Naive thymus-derived CD8-positive, alpha-beta T cell (primary cell): ENCODE measurements around the gene CEP295NL. TPM values are rescaled to one million over a fixed set of nuclear protein-coding genes. Genes with fewer than 3 reads are reported as not detected.

ENCODE experiments used
- ATAC-seq, 2 donors: fragments of 150-1000 bp; cut with Tn5 transposase in 1 of 2; sonication (Bioruptor Pico), chemical (Tn5 transposase) in 1 of 2; 1 replicate in 1 of 2; 2 replicates in 1 of 2; pipeline ENCODE4 v1.10.0; 2021; ENCODE audit warnings: mild to moderate bottlenecking in 2 of 2, moderate library complexity in 2 of 2
- POLR2A ChIA-PET: fragments of 350-600 bp; sonication (Branson Sonifier 250); formaldehyde crosslinking; loops from one replicate; lab custom pipeline; 2021; ENCODE audit warnings: antibody characterized with exemption; lab: Charles Lee
- DNase-seq, 10 donors: peaks; one replicate each; pipeline versions ENCODE4 v3.0.0 to v3.0.0-alpha.2; 2020 to 2022
- H3K27ac Mint-ChIP-seq, 10 donors: one replicate each; pipeline ENCODE4 v1.8.0; 2020 to 2022; ENCODE audit warnings: mild to moderate bottlenecking in 10 of 10, mixed read lengths in 10 of 10, moderate library complexity in 4 of 10, inconsistent platforms in 1 of 10
- H3K27me3 Mint-ChIP-seq, 5 donors: one replicate each; pipeline ENCODE4 v1.8.0; 2021 to 2022; ENCODE audit warnings: mixed read lengths in 5 of 5
- H3K36me3 Mint-ChIP-seq, 3 donors: one replicate each; pipeline ENCODE4 v1.8.0; 2020 to 2022; ENCODE audit warnings: mixed read lengths in 3 of 3, mild to moderate bottlenecking in 2 of 3, inconsistent platforms in 1 of 3
- H3K4me1 Mint-ChIP-seq, 4 donors: one replicate each; pipeline ENCODE4 v1.8.0; 2021 to 2022; ENCODE audit warnings: mixed read lengths in 4 of 4
- H3K4me3 Mint-ChIP-seq, 10 donors: one replicate each; pipeline ENCODE4 v1.8.0; 2020 to 2022; ENCODE audit warnings: mild to moderate bottlenecking in 10 of 10, mixed read lengths in 10 of 10, moderate library complexity in 6 of 10, inconsistent platforms in 1 of 10
- H3K9me3 Mint-ChIP-seq, 9 donors: one replicate each; pipeline ENCODE4 v1.8.0; 2020 to 2022; ENCODE audit warnings: mixed read lengths in 9 of 9, mild to moderate bottlenecking in 3 of 9, inconsistent platforms in 1 of 9, moderate library complexity in 1 of 9
- polyA plus RNA-seq, 3 donors: library from polyadenylated mRNA; unstranded; fragments of 300-500 nt; fragmentation: Illumina TruSeq; gene quantifications; one replicate each; pipeline ENCODE4 v1.2.3, GENCODE V29; 2021
- total RNA-seq, 8 experiments: library from RNA in 2 of 8; stranded (reverse) in 2 of 8; gene quantifications; one replicate each; pipeline ENCODE4 v1.2.3 and lab custom pipeline; 2021 to 2026

Gene CEP295NL
- total and polyA plus RNA-seq, 5 experiments from 2014 or later: 0.86 TPM; not detected in 4

DNA sequence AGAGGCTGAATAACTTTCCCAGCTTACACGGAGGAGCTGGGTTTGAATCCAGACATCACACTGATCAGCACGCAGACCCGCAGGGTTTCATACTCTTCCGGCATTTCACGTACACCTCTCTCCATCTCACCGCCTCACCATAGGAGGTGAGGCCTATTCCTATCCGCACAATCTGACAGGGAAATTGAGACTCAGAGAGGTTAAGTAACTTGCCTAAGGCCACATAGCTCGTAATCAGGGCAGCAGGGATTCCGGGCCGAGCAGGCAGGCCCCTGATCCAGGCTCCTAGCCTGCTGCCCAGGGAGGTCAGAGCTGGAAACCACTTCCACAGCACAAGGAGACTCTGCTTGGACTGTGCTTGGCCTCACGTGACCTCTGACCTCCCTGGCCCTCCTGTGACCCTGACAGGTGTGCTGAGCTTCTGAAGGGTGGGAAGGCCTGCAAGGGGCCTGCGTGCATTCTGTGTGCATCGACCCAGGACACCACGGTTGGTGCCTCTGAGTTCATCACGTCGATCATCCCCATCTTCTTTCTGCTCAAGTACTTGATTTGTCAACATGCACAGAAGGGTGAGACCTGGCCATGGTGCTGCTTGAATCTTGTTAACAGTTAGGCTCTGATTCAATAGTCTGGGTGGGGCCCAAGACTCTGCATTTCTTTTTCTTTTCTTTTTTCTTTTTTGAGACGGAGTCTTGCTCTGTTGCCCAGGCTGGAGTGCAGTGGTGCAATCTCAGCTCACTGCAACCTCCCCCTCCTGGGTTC is 4.7 kb downstream of the CEP295NL start:
- H3K27ac Mint-ChIP-seq: no peak overlapping the region
- POLR2A ChIA-PET: no interaction called here
- H3K36me3 Mint-ChIP-seq: no peaks in the 10 kb centered on the region
- H3K27me3 Mint-ChIP-seq: no peaks in the 10 kb centered on the region
- H3K4me3 Mint-ChIP-seq: no peak overlapping the region
- peaks cover 2 to 7% (median 4%) of the 10 kb centered on the region in 4 donors for H3K4me1 Mint-ChIP-seq
- ATAC-seq (no peak), DNase-seq (no peak)
- no peaks in the 10 kb centered on the region for H3K9me3 Mint-ChIP-seq

DNA sequence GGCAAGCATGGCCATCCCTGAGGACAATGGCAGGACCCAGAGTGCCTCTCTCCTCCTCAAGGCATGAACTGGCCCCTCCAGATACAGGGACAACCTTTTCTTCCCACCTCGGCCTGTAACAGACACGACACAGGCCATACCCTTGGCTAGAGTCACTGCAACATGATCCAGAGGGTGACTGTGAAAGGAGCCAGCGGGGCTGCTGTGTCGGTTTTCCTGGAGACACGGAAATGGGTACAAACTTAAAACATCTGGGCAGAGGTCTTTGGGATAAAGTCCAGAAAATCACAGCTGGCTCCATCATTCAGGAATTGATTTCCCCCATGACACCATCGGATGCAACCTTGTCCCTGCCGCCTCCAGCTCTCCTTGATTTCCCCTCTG is 5.3 kb downstream of the CEP295NL start:
- POLR2A ChIA-PET: no interaction called here
- H3K27ac Mint-ChIP-seq: no peak overlapping the region
- ATAC-seq: no peak
- H3K36me3 Mint-ChIP-seq: no peaks in the 10 kb centered on the region
- no peaks in the 10 kb centered on the region for H3K9me3 Mint-ChIP-seq
- DNase-seq: no peak
- no peaks in the 10 kb centered on the region for H3K27me3 Mint-ChIP-seq
- H3K4me1 Mint-ChIP-seq: peaks cover 1 to 11% (median 7%) of the 10 kb centered on the region in 4 donors
- no peak overlapping the region for H3K4me3 Mint-ChIP-seq

DNA sequence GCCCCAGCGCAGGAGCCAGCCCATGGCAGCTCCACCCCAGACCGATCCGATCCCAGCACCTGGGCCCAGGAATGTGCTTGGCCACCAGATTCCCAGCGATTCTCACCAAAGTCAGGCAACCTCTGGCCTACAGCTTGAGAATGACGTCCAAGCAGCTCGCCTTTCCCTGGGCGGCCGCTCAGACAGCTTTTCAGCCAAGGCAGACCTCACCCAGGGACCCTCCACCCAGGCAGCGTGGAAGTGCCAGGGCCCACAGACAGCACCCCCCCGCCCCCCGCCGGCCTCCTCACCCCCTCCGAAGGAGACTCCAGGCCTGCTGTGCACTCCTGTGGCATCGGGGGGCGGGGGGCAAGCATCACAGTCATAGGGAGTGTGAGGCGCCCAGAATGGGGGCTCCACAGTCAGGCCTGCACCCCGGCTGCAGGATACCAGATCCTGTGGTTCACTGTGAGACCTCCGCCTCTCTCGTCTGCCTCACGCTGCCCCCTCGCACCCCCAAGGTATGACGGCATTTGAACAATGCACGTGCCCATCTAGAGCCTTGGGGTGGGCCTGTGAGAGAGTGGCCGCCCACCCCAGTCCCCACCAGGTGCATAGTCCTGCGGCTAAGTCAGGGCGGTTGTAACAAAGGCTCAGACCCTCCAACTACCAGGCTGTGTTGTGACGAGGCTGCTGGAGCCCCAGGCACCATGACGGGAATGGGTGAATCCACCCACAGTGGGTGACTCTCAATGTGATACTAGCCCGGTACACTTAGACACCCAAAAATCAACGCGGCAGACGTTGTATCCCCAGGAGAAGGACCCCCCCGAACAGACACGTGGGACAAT is 6.0 kb downstream of the CEP295NL start:
- no peaks in the 10 kb centered on the region for H3K36me3 Mint-ChIP-seq

DNA sequence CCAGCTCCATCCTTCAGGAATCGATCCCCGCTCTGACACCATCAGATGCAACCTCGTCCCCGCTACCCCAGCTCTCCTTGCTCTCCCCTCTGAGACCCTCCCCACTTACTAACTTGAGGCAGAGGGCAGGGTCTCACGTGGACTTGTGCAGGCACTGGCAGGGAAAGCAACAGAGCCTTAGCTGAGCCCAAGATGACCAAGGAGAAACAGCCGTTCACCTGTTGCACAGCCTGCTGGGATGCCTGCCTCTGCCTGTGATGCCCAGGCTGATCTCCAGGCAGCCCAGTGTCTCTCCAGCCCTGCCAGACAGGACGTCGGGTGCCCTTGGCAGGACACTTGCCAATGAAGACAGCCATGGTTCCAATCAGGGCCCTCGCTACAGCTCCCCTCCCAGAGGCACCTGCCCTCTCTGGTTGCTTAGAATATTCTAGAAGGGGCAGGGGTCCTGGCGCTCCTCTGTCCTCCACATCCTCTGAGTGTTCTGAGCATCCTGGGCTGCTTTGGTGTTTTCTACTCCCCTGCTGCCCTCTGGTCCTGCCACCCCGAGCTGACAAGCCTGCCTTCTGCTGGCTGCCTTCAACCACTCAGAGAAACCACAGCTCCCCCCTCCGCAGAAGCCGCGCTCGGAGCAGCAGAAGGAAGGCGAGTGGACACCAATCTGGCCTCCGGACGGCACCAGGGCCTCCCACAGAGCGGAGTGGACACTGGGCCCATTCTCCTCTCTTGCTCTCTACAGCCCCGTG is 6.7 kb downstream of the CEP295NL start:
- Mint-ChIP-seq H3K4me3 (no peak overlapping the region), H3K4me1 (peaks cover 6 to 22% (median 20%) of the 10 kb centered on the region in 4 donors), H3K27me3 (no peaks in the 10 kb centered on the region), H3K36me3 (no peaks in the 10 kb centered on the region), H3K27ac (peak overlapping the region in 2 of 10 donors; percentile 15 to 21), H3K9me3 (no peaks in the 10 kb centered on the region)
- POLR2A ChIA-PET: no interaction called here
- no peak for ATAC-seq
- DNase-seq: no peak

More for the DNA sequence above, 6.0 kb downstream of the CEP295NL start:
- no peaks in the 10 kb centered on the region for H3K9me3 Mint-ChIP-seq
- no peak overlapping the region for H3K4me3 Mint-ChIP-seq
- no peak for DNase-seq
- peaks cover 2 to 14% (median 13%) of the 10 kb centered on the region in 4 donors for H3K4me1 Mint-ChIP-seq
- H3K27ac Mint-ChIP-seq: no peak overlapping the region
- no peaks in the 10 kb centered on the region for H3K27me3 Mint-ChIP-seq
- ATAC-seq: no peak
- POLR2A ChIA-PET: no interaction called here

DNA sequence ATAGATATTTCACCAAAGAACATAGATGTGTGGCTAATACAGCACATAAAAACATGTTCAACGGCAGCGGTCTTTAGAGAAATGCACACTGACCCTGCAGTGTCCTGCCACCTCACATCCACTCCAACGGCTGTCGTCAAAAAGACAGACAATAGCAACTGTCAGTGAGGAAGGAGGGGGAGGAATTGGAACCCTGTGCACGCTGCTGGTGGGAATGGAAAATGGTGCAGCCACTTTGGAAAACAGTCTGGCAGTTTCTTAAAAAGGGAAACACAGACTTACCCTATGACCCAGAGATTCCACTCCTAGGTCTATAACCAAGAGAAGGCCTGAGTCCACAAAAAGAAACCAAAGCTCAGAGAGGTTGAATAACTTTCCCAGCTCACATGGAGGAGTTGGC is 7.7 kb downstream of the CEP295NL start:
- Mint-ChIP-seq H3K27me3 (no peaks in the 10 kb centered on the region), H3K36me3 (no peaks in the 10 kb centered on the region), H3K4me3 (no peak overlapping the region), H3K9me3 (no peaks in the 10 kb centered on the region), H3K4me1 (peaks cover 14 to 31% (median 29%) of the 10 kb centered on the region in 4 donors), H3K27ac (no peak overlapping the region)
- no peak for ATAC-seq
- POLR2A ChIA-PET: no interaction called here
- no peak for DNase-seq

DNA sequence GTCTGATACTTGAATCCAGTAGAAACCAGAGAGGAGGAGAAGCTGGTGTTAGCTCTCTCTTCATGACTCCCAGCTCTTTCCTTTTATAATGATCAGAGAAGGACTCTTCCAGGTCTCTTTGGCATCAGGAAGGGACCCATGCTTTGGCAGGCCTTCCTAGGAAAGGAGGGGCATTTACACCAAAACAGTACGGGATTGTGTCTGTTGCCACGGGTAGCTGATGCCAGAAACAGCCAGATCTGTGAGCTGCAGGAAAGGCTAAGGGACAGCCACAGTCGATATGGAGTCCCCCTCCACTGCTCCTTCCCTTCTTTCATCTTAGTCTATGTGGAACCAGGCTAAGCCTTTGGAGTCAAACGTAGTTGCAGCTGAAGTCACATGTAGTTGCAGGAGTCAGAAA is 9.3 kb downstream of the CEP295NL start:
- H3K27ac Mint-ChIP-seq: peak overlapping the region in 2 of 10 donors; percentile 56 to 62
- H3K4me3 Mint-ChIP-seq: no peak overlapping the region
- no peaks in the 10 kb centered on the region for H3K36me3 Mint-ChIP-seq
- ATAC-seq (no peak), DNase-seq (no peak)
- H3K4me1 Mint-ChIP-seq: peaks cover 18 to 48% (median 42%) of the 10 kb centered on the region in 4 donors
- POLR2A ChIA-PET: interaction anchor here (0.7 kb wide), 1 partner anchor 168 kb away, joined by 3 read pairs; no protein-coding TSS in a partner anchor
- H3K27me3 Mint-ChIP-seq: no peaks in the 10 kb centered on the region
- no peaks in the 10 kb centered on the region for H3K9me3 Mint-ChIP-seq

DNA sequence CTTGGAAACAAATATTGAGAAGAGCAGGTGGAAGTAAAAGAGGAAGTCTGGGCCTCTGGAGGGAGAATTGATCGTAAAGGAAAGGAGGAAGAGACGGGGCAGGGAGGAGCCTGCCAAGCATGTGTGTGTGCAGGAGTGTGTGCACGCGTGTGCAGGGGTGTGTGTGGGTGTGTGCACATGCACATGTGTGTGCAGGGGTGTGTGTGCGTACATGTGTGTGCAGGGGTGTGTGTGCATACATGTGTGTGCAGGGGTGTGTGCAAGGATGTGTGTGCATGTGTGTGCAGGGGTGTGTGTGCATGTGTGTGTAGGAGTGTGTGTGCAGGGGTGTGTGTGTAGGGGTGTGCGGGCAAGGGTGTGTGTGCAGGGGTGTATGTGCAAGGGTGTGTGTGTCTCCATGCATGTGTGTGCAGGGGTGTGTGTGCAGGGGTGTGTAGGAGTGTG is 10.0 kb downstream of the CEP295NL start:
- Mint-ChIP-seq H3K36me3 (no peaks in the 10 kb centered on the region), H3K27me3 (no peaks in the 10 kb centered on the region), H3K4me1 (peaks cover 19 to 50% (median 45%) of the 10 kb centered on the region in 4 donors), H3K27ac (peak overlapping the region in 6 of 10 donors; percentile 11 to 88 (median 49)), H3K4me3 (no peak overlapping the region), H3K9me3 (no peaks in the 10 kb centered on the region)
- POLR2A ChIA-PET: no interaction called here
- DNase-seq (no peak), ATAC-seq (no peak)

DNA sequence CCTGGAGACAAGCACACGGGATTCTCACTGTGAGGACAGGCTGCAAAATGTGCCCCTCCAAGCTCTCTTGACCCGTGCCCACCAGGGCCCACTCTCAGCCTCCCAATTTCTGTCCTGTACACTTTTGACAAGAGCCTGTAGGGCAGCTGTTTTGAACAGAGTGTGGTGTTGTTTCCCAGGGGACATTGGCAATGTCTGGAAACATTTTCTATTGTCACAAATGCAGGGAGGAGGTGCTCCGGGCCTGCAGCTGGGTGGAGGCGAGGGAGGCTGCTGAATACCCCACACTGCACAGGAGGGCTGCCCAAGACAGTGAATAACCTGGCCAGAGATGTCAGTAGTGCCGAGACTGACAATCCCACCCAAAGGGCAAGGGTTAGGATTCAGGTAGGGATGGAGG is 10.5 kb downstream of the CEP295NL start:
- Mint-ChIP-seq H3K27me3 (no peaks in the 10 kb centered on the region), H3K4me3 (peak overlapping the region in 1 of 10 donors; percentile 18), H3K27ac (peak overlapping the region in 6 of 10 donors; percentile 13 to 88 (median 68)), H3K4me1 (peaks cover 19 to 50% (median 45%) of the 10 kb centered on the region in 4 donors), H3K9me3 (no peaks in the 10 kb centered on the region), H3K36me3 (no peaks in the 10 kb centered on the region)
- POLR2A ChIA-PET: interaction anchor here (0.7 kb wide), 1 partner anchor 20 kb away, joined by 3 read pairs; no protein-coding TSS in a partner anchor
- DNase-seq: no peak
- no peak for ATAC-seq

DNA sequence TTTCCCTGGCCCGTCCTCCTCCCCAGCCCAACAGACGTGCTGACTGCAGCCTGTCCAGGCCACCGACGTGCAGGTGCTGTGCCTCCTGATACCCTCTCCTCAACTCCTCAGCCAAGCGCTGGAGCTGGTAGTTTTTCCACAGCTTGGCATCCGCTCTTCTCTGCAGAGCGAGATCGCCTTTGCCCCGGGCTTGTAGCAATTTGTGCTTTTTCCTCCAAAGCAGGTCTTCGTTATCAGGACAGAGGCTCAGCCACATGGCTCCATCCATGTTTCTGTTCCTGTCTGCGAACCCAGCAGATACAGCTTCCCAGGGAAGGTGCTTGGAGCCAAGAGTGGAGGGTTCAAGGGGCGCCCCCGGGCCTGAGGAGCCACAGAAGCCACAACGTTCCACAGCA is 10.9 kb downstream of the CEP295NL start:
- Mint-ChIP-seq H3K27ac (peak overlapping the region in 9 of 10 donors; percentile 34 to 95 (median 81)), H3K4me3 (peak overlapping the region in 1 of 10 donors; percentile 57), H3K4me1 (peaks cover 19 to 50% (median 45%) of the 10 kb centered on the region in 4 donors), H3K36me3 (no peaks in the 10 kb centered on the region), H3K27me3 (no peaks in the 10 kb centered on the region), H3K9me3 (no peaks in the 10 kb centered on the region)
- POLR2A ChIA-PET: interaction anchor here (0.7 kb wide), 1 partner anchor 20 kb away, joined by 3 read pairs; no protein-coding TSS in a partner anchor
- DNase-seq (no peak), ATAC-seq (no peak)

DNA sequence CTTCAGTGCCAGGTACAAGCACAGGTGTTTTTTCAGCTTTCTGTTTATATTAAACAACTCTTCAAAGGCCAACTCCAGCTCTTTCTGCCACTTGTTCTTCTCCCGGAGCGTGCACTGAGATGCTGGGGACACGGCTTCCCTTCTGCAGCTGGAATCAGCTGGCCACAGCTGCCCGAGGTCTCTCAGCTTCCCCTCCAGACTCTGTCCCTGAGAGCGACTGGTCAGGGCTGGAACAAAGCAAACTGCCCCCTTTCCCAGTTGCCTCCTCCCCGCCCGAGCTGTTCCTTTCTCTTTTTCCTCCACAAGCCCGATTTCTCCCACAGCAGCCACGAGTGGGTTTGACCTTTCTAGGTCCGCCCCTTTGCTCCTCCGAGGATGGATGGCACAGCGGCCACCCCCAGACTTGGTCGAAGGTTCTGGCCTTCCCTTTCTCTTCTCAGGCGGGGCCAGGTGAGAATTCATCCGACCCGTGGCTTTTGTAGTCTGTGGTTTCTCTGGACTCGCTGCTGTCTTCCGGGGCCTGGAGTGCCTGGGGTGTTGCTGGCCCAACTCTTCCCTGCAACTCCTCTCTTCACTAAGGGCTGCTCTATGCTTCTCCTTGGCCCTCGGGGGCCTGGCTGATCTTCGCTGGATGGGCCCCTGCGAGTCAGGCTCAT is 11.5 kb downstream of the CEP295NL start:
- DNase-seq: no peak
- peak overlapping the region in 5 of 10 donors; percentile 22 to 72 (median 57) for H3K4me3 Mint-ChIP-seq
- ATAC-seq: no peak
- POLR2A ChIA-PET: interaction anchor here (0.7 to 1.3 kb wide), 3 partner anchors 8 to 32 kb away, joined by 3 to 5 read pairs (median 4); no protein-coding TSS in a partner anchor
- H3K9me3 Mint-ChIP-seq: no peaks in the 10 kb centered on the region
- H3K36me3 Mint-ChIP-seq: no peaks in the 10 kb centered on the region
- peak overlapping the region; percentile 68 to 96 (median 91) for H3K27ac Mint-ChIP-seq
- no peaks in the 10 kb centered on the region for H3K27me3 Mint-ChIP-seq
- H3K4me1 Mint-ChIP-seq: peaks cover 19 to 53% (median 45%) of the 10 kb centered on the region in 4 donors

DNA sequence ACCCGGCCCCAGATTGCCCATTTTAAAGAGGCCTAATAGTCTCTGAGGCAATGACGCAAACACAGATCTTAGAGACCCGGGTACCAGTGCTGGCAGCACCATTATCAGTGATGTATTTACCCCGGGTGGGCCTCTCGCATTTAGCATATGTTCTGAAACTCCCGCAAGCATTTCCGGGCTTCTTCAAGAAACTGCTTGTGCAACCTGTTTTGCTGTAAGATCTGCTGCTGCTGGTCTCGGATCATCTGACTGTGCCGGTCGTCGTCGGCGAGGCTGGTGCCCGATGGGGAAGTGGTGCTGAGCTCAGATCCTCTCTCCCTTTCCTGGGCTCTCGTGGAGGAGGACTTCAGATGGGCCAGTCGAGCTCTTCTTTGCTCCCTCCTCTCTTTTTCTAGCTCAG is 12.5 kb downstream of the CEP295NL start:
- Mint-ChIP-seq H3K27me3 (no peaks in the 10 kb centered on the region), H3K36me3 (no peaks in the 10 kb centered on the region), H3K4me3 (peak overlapping the region in 9 of 10 donors; percentile 20 to 68 (median 51)), H3K27ac (peak overlapping the region; percentile 68 to 96 (median 91)), H3K4me1 (peaks cover 19 to 54% (median 43%) of the 10 kb centered on the region in 4 donors), H3K9me3 (no peaks in the 10 kb centered on the region)
- POLR2A ChIA-PET: interaction anchor here (0.6 to 1.3 kb wide), 4 partner anchors 10 to 33 kb away, joined by 4 to 5 read pairs (median 4); no protein-coding TSS in a partner anchor
- ATAC-seq: peak; percentile 87 to 88
- peak in 9 of 10 donors; percentile 46 to 81 (median 68) for DNase-seq
